Measurements from ENCODE around the gene HERC3.

Gene HERC3

GRCh38 chr4:88720451-88721428 lies 128.5 kb downstream of the HERC3 start:
- no peak for DNase-seq (ENCODE audit: low spot score)

- no peak for DNase-seq (ENCODE audit: low spot score)
Observed at GRCh38 chr4:88722276-88722780, 130.0 kb downstream of the HERC3 start.

GRCh38 chr4:88722828-88723227 lies 130.5 kb downstream of the HERC3 start:
- no peak for DNase-seq (ENCODE audit: low spot score)

- DNase-seq (ENCODE audit: low spot score), result no peak
Observed at GRCh38 chr4:88724406-88724805, 132.1 kb downstream of the HERC3 start.

- no peak for DNase-seq (ENCODE audit: low spot score)
Observed at GRCh38 chr4:88725143-88725542, 132.9 kb downstream of the HERC3 start.

- DNase-seq (ENCODE audit: low spot score), result no peak
Observed at GRCh38 chr4:88725986-88726385, 133.7 kb downstream of the HERC3 start.

- DNase-seq (ENCODE audit: low spot score), result no peak
Observed at GRCh38 chr4:88728146-88728545, 135.9 kb downstream of the HERC3 start.

GRCh38 chr4:88729146-88729760 lies 137.0 kb downstream of the HERC3 start:
- no peak for DNase-seq (ENCODE audit: low spot score)

- DNase-seq (ENCODE audit: low spot score), result no peak
Observed at GRCh38 chr4:88730811-88731210, 138.5 kb downstream of the HERC3 start.

GRCh38 chr4:88731381-88731780 lies 139.1 kb downstream of the HERC3 start:
- DNase-seq (ENCODE audit: low spot score), result no peak

- DNase-seq (ENCODE audit: low spot score), result no peak
Observed at GRCh38 chr4:88732714-88733368, 140.6 kb downstream of the HERC3 start.

GRCh38 chr4:88734403-88734949 lies 142.2 kb downstream of the HERC3 start:
- DNase-seq (ENCODE audit: low spot score), result no peak

GRCh38 chr4:88735564-88735963 lies 143.3 kb downstream of the HERC3 start:
- DNase-seq (ENCODE audit: low spot score), result no peak

GRCh38 chr4:88736264-88736663 lies 144.0 kb downstream of the HERC3 start:
- DNase-seq (ENCODE audit: low spot score), result no peak

- no peak for DNase-seq (ENCODE audit: low spot score)
Observed at GRCh38 chr4:88737307-88737941, 145.1 kb downstream of the HERC3 start.

GRCh38 chr4:88738180-88738579 lies 145.9 kb downstream of the HERC3 start:
- no peak for DNase-seq (ENCODE audit: low spot score)

- no peak for DNase-seq (ENCODE audit: low spot score)
Observed at GRCh38 chr4:88742561-88742960, 150.3 kb downstream of the HERC3 start.

- peak; percentile 62 for DNase-seq (ENCODE audit: low spot score)
Observed at GRCh38 chr4:88743696-88744095, 151.4 kb downstream of the HERC3 start.

- DNase-seq (ENCODE audit: low spot score), result no peak
Observed at GRCh38 chr4:88744609-88745008, 152.3 kb downstream of the HERC3 start.

GRCh38 chr4:88745175-88745574 lies 152.9 kb downstream of the HERC3 start:
- no peak for DNase-seq (ENCODE audit: low spot score)

- no peak for DNase-seq (ENCODE audit: low spot score)
Observed at GRCh38 chr4:88745581-88746163, 153.4 kb downstream of the HERC3 start.
